Measurements from ENCODE around the gene PERCC1.

Gene PERCC1

DNA sequence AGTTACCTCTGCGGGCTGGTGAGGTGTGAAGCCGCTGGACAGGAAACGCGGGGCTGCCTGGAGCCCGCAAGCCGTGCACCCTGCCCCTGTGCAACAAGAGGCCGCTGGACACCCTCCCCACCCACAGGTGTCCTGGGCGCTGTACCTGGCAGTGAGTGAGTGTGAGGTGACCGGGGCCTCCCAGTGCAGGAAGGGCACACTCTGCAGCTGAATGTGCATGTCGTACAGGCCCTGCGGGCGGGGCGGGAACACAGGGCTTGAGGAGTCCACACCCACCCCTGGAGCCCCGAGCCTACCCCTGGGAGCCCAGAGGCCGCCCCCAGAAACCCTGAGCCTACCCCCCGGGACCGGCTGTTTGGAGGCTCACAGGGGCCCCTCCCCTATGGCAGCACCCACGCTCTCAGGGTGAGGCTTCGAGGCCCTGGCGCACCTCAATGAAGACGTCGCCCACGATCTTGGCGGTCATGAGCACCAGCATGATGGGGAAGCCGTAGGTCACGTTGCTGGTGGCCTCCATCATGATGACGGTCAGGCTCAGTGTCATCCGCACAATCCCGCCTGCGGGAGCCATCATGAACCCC lies 17.7 kb downstream of the PERCC1 start:
- in situ Hi-C loops (cut with MboI; ENCODE audit: low sequenced_read_pairs), result no loop called here

DNA sequence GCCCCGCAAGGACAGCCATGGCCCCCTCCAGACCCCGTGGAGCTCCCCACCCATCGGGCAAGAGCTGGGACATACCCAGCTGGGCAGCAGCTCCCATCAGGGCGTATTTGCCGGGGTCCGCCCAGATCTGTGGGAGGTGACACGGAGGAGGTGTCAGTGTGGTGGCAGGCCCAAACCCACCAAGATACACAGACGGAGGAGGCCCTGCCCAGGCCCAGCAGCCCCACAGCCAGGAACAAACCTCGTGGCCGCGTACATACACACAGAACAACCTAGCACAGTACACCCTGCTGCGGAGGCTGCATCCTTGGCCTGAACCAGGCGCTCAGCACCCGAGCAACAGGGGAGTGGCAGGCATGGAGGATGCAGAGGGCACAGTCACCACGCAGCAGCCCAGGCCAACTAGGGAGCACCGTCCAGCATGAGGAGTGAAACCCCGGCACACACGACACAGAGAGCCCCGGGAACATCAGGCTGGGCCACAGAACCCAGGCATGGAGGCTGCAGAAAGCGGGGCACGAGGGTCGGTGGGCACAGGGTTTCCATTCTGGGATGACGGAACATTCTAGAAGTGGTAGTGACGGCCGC lies 18.4 kb downstream of the PERCC1 start:
- in situ Hi-C loops (cut with MboI; ENCODE audit: low sequenced_read_pairs), result no loop called here

DNA sequence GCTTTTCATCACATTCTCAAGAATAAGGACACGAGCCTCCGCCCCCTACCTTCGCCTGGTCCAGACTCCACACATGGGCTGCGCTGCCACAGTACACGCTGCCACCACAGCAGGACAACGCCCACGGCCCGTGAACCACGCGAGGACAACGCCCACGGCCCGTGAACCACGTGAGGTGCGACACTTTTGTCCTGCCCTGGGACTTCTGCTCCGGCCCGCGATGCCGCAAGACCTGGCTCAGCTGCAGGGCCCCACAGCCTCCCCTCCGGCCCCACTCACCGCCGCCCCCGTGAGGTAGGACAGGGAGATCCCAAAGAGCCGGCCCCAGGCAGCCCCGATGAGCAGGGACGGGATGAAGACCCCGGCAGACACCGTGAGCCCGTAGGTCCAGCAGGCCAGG lies 19.3 kb downstream of the PERCC1 start:
- in situ Hi-C loops (cut with MboI; ENCODE audit: low sequenced_read_pairs), result no loop called here

DNA sequence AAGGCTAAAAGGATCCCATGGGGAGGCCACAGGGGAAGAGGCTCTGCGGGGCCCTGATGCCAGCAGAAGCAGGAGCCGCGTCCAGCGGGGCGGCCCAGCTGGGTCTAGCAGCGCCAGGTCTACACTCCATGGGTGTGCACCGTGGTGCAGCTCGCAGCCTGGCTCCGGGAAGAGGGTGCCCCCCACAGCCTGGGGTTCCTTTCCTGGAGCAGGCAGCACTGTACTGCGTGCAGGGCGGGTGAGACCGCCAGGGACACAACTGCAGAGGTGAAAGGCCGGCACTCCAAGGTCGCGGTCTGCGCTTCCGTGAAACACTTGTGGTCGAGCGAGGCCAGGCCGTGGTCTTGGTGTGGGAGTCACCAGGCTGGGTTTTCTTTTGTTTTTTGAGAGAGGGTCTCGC lies 20.0 kb downstream of the PERCC1 start:
- in situ Hi-C loops (cut with MboI; ENCODE audit: low sequenced_read_pairs), result no loop called here

DNA sequence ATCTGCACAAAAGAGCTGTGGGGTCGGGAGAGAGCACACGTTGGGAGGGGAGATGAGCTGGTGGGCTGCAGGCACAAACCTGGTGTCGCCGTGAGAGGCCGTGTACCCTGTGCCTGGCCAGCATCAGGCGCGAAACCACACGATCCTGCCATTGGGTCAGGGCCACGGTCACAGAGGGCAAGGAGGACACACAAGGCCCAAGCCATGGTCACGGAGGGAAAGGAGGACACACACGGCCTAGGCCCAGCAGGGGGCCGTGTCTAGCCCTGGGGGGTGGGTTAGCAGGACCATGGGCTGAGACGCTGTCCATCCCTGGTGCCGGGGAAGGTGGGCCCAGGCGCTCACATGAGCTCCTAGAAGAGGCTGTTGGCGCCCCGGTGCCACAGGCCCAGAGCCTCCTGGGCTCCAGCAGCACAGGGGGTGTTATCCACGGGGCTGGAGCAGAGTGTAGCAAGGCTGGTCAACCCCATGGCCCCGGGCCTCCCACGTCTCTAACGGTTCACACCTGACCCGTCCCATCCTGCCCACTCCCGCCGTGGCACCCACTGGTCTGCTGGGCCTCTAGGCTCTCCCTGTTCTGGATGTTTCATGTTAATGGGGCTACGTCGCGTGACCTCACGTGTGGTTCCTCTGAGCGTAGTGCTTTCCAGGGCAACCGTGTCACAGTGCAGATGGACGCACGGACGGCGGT lies 21.0 kb downstream of the PERCC1 start:
- in situ Hi-C loops (cut with MboI; ENCODE audit: low sequenced_read_pairs), result no loop called here

DNA sequence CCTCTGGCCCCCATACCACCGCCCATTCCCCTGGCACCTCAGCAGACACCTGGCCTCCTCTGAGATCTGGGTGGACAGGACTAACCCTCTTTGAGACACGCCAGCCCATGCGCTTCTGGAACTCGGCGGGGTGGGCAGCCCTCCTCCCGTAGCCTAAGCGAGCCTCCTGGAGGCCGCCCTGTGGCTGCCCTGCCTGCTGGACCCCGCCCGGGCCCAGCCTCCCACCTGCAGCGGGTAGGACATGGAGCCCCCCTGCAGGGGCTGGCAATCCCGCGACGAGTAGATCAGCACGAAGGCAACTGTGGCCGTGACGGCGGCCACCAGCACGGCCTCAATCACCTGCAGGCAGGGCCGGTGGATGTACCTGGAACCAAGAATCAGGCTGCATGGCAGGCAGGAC lies 21.7 kb downstream of the PERCC1 start:
- in situ Hi-C loops (cut with MboI; ENCODE audit: low sequenced_read_pairs), result no loop called here

DNA sequence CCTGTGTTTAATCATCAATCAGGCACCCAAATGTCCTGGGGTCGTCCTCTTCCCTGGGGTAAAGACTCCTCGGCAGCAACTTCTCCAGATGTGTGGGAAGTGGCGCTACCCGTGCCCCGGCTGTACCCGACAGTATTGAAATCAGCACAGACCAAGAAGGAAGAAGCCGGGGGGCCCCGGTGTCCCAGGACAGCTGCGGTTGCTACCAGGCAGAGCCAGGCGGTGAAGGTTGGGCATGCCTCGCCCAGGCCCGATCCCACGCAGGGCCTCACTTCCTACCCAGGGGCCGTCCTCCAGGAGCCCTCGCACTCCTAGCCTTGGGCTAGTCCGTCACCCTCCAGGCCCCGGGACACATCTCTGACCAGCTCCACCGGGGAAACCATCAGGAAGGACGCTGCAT lies 22.4 kb downstream of the PERCC1 start:
- in situ Hi-C loops (cut with MboI; ENCODE audit: low sequenced_read_pairs), result no loop called here

DNA sequence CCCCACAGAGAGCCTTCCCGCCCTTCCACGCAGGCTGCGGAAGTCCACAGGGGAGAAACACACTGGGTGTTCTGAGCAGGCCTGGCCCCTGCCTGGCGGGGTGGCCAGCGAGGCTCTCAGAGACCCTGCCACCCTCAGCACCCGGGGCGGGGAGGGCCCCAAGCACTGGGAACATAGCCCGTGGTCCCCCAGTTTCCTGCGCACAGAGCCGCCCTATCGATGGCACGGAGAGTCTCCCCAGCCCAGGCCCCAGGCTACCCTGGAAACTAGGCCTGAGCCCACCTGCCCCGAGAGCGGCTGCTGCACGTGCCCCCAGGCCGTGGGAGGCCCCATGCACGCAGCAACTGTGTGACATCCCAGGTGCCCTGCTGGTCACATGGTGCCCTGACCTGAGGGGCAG lies 23.7 kb downstream of the PERCC1 start:
- in situ Hi-C loops (cut with MboI; ENCODE audit: low sequenced_read_pairs), result no loop called here

DNA sequence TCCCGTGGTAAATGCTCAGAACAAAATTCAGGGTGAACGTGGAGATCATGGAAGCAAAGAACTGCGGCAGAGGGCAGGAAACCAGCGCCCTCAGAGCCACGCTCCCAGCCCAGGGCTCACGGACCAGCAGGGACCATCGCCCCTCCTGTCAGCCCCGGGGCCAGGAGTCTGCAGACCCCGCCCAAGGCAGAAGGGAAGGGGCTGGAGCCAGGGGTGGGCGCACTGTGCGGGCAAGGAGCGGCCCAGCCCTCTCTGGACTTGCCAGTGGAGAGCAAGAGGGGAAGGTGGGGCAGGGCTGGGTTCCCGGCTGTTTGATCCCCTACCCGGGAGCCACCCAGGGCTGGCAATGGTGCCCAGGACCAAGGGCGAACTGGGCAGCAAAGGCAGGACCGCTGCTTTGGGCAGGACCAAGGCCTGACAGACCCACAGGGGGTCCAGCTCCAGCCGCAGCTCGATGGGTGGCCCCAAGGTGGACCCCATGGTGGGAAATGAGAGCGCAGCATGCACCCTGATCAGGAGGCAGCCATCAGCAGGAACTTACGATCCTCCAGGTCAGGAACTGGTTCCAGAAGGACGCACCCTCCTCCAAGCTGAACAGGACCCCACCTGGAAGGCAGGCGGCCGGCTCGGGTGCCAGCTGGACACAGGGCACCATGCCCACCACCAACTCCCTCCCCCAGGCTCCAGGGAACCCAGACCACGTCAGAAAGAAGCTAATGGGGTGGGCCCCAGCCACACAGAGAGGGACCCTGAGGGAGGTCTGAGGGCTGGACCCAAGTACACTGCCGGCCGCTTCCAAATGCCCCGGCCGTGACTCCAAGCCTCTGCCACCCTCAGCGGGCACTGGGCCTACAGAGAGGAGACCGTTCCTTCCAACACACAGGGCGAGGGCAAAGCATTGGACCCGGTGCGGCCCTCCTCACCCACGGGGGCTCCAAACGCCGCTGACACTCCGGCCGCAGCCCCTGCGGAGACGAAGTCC lies 24.6 kb downstream of the PERCC1 start:
- in situ Hi-C loops (cut with MboI; ENCODE audit: low sequenced_read_pairs), result no loop called here

DNA sequence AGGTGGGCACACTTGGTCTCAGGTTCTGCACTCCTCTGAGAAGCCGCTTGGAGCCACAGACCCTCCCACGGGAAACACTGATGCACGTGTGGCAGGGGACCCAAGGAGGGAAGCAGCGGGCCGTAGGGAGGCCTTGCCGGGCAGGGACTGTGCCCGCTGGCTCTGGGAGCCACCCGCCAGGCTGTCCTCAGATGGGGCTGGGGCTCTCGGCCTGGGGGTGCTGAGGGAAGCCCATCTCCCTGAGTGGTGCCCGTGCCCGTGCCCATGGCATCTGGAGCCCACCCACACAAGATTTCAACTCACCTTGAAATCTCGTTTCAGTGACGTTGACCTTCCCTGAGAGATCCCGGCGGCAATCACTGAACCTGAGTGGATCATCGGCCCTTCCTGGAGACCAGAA lies 26.1 kb downstream of the PERCC1 start:
- in situ Hi-C loops (cut with MboI; ENCODE audit: low sequenced_read_pairs), result no loop called here

DNA sequence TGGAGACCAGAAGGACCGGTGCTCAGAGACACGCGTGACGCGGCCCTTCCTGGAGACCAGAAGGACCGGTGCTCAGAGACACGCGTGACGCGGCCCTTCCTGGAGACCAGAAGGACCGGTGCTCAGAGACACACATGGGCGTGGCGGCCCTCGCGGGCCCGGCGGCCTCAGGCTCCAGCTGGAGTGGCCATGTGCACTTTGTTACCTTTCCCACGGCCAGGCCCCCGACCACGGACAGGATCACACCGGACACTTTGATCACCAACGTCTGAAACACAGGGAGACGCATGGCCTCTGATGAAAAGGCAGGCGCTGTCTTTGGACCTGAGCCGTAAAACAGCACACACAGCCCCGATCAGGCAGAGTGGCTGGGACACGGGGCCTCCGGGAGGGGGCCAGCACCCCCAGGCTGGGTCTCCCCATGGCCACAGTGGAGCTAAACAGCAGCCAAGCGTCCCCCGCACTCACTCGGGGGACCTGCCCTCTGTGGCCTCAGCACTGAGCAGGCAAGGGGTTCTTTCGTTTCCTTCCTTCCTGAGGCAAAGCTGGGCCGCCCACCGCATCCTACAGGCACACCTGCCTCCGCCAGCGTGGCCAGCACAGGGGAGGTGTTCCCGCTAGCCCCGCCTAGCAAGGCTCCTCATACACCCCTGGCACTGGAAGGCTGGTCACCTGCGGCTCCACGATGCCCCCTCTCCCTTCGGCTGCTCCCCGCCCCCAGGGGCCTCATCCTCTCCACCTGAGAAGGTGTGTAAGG lies 26.8 kb downstream of the PERCC1 start:
- in situ Hi-C loops (cut with MboI; ENCODE audit: low sequenced_read_pairs), result no loop called here

DNA sequence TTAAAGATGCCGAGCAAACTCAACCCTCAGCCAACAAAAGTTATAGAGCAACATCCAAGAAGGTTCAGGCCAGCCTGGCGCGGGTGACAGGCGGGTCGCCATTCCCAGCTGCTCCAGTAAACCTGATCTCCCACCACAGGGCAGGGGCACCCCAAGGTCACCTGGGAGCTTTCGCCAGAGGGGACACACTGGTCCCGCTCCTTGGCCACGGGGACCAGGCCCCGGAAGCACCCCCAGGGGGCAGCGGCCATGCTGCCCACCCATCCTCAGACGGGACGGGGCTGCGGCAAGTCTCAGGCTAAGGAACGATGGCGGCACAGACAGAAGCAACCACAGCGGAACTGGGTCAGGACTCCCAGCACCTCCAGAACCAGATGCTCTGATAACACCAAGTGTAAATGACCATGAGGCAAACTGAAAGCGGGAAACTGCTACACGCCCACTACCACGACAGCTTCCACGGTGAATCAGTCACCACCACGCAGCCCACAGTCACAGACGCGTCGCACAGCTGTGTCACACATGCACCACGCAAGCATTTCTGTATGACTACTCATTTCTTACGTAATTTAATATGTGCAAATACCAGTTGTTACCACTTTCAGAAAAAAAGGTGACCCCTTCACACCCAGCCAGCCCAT lies 27.6 kb downstream of the PERCC1 start:
- in situ Hi-C loops (cut with MboI; ENCODE audit: low sequenced_read_pairs), result no loop called here

DNA sequence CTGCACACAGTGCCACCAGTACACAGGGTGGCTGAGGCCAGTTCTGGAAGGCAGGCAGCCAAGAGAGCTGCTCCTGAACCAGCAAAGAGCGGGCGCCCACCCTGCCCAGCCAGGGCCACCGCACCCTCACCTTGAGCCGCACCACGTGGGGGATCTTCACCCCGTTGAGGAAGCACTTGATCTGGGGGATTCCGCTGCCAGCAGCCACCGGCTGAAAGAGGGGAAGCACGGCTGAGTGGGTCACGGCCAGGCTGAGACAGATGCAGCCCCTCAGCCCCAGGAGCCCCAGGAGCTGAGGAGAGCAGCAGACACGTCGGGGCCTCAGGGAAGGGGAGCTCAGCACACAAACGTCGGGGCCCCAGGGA lies 28.1 kb downstream of the PERCC1 start:
- in situ Hi-C loops (cut with MboI; ENCODE audit: low sequenced_read_pairs), result no loop called here

DNA sequence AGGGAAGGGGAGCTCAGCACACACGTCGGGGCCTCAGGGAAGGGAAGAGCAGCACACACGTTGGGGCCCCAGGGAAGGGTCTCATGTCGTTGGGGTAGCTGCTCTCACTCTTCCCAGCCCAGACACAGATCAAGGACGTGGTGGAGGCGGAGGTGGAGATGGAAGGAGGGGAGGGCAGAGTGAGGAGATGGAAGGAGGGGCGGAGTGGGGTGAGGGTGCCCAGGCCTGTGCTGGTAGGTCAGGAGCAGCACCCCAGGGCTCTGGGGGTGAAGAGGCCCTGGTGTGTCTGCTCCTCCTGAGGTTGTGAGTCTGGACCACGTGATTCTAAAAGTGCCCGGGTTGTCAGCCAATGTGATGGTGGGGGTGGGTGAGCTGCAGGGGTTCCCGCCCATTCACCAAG lies 29.1 kb downstream of the PERCC1 start:
- in situ Hi-C loops (cut with MboI; ENCODE audit: low sequenced_read_pairs), result no loop called here

DNA sequence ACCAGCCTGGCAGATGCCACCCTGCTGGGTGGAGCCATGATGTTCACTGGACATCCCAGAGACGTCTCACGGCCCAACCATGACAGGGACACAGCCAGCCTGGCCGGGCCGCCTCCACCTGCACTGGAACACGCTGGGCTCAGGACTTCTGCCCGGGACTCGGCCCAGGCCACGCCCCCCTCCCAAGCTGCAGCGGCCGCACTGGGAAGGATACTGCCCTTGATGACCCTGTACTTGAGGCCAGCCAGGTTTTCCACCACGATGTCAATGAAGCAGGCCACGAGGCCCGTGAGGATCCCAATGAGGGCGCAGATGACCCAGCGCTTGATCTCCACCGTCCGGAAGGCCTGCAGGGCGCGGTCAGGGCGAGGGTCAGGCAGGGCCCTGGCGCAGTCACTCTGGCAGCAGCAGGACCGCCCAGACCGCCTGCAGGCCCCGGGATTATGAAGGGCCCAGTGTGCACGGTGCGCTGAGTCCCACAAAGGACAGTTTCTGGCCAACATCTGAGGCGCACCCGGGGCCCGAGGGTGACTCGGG lies 29.8 kb downstream of the PERCC1 start:
- in situ Hi-C loops (cut with MboI; ENCODE audit: low sequenced_read_pairs), result no loop called here

DNA sequence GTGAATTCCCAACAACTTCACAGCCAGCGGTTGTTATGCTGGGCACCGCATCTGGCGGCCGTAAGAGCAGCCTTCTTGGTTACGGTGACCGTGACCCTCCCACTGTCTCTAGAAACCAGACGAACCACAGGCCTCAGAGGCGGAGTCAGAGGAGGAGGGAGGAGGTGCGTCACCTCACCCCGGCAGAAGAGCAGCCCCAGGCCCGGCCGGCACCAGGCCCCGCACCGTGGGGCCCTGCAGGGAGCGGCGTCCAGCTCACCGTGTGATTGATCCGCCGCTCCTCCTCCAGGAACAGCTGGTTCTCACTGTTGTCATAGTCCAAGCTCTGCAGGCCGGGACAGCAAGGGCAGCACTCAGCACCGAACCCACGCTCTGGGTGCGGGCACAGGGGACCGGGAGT lies 30.3 kb downstream of the PERCC1 start:
- in situ Hi-C loops (cut with MboI; ENCODE audit: low sequenced_read_pairs), result no loop called here

DNA sequence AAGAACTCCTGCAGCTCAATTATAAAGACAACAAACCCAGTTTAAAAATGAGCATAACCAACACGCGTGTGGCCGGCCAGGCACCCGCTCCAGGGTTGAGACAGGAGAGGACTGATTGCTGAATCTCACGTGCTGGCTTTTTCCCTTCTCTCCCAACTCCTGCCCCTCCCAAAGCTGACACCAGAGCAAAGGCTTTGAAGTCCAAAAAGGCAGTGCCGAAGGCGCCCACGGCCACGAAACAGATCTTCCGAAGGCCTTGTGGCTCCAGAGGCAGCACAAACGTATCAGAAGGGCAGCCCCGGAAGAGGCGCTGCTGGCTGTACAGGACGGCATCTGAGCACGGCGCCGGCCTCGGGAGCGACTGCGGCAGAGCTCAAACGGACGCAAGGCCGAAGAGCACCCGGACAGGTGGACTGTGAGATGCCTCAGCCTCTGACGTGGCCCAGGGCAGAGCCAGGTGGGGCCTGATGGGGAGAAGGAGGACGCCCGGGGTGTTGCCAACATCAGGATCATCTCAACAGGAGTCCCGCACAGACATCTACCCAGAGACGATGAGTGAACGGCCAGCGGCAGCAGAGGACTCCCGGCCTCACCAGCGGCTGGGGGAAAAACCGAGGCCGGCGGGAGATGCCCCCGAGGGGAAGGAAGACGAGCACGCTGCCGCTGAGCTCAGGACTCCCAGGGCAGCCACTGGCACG lies 33.5 kb downstream of the PERCC1 start:
- in situ Hi-C loops (cut with MboI; ENCODE audit: low sequenced_read_pairs), result no loop called here

DNA sequence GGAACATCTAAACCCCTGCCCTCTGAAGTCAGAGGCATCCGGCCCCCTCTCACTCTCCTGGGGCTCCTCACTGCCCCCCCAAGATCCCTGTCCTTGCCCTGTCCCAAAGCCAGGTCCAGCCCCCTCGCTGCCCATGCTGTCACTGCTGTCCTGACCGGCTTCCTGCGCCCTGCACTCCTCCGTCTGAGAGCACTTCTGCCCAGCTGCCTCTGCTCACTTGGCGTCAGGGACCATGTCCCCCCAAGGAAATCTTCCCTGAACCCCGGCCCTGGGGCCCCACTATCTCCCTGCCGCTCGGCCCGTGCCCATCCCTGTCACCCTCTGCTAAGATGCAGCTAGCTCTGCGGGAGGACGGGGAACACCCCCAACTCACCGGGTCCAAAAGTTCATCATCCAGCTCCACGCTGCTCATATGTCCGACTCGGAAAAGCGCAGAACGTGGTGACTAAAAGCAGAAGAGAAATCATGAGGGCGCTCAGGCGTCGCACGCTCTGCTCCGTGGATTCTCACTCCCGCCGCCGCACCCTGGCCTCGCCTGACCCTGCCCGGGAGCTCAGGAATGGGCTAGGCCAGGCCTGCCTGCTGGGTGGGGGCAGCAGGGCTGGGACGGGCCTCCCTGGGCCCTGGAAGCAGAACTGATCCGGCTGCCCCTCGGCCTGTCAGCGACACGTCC lies 34.2 kb downstream of the PERCC1 start:
- in situ Hi-C loops (cut with MboI; ENCODE audit: low sequenced_read_pairs), result no loop called here

DNA sequence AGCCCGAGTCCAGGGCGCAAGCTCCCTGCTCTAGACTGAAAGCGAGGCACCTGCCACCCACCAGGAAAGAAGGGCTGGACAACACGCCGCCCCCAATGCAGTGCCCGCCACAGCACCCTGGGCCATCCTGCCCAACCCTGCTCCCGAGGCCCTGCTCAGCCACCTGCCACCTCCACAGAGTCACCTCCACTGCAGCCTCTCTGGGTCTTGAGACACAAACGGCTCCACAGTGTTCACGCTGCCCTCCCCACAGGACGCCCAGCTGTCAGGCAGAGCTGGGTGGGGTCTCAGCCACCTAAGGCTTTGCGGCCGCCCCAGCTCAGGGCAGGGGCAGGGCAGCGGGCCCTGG lies 34.7 kb downstream of the PERCC1 start:
- in situ Hi-C loops (cut with MboI; ENCODE audit: low sequenced_read_pairs), result no loop called here

Data from HL-60/S4 (cell line).